Ishikawa (cell line): ENCODE results near the gene R3HDM4.

Source experiments
- CEBPB ChIP-seq: IDR thresholded peaks from 2 replicates; pipeline ENCODE4 v1.6.1; 2012
- CREB1 ChIP-seq: IDR thresholded peaks from 2 replicates; pipeline ENCODE4 v1.6.1; 2012; ENCODE audit warnings: low read depth
- EGR1 ChIP-seq: IDR thresholded peaks from 2 replicates; pipeline ENCODE4 v1.6.1; 2012
- EP300 ChIP-seq: IDR thresholded peaks from 2 replicates; pipeline ENCODE4 v1.6.1; 2012; ENCODE audit warnings: borderline replicate concordance
- FOXM1 ChIP-seq: IDR thresholded peaks from 2 replicates; pipeline ENCODE4 v1.6.1; 2012; ENCODE audit warnings: low read depth, borderline replicate concordance
- MAX ChIP-seq: IDR thresholded peaks from 2 replicates; pipeline ENCODE4 v1.6.1; 2012
- NFIC ChIP-seq: IDR thresholded peaks from 2 replicates; pipeline ENCODE4 v1.6.1; 2012
- RAD21 ChIP-seq: IDR thresholded peaks from 2 replicates; pipeline ENCODE4 v1.6.1; 2012; ENCODE audit warnings: low read depth
- REST ChIP-seq: IDR thresholded peaks from 2 replicates; pipeline ENCODE4 v1.6.1; 2012; ENCODE audit warnings: low read depth, mild to moderate bottlenecking
- TAF1 ChIP-seq: IDR thresholded peaks from 2 replicates; pipeline ENCODE4 v1.6.1; 2012; ENCODE audit warnings: low read depth, mild to moderate bottlenecking
- TCF12 ChIP-seq: IDR thresholded peaks from 2 replicates; pipeline ENCODE4 v1.6.1; 2012; ENCODE audit warnings: low read depth
- TEAD4 ChIP-seq: IDR thresholded peaks from 2 replicates; pipeline ENCODE4 v1.6.1; 2012
- USF1 ChIP-seq: IDR thresholded peaks from 2 replicates; pipeline ENCODE4 v1.6.1; 2012
- YY1 ChIP-seq: IDR thresholded peaks from 2 replicates; pipeline ENCODE4 v1.6.1; 2012; ENCODE audit warnings: low read depth
- ZBTB7A ChIP-seq: IDR thresholded peaks from 2 replicates; pipeline ENCODE4 v1.6.1; 2012; ENCODE audit warnings: low read depth

The R3HDM4 gene

GRCh38 chr19:889662-890295 is 23.2 kb downstream of the R3HDM4 start:
- TF ChIP-seq ZBTB7A (no peak), MAX (no peak), REST (no peak), CREB1 (no peak), YY1 (no peak), EP300 (no peak), TAF1 (no peak), USF1 (no peak), TEAD4 (no peak), TCF12 (no peak), NFIC (no peak), FOXM1 (no peak)

GRCh38 chr19:888581-889385 is 24.2 kb downstream of the R3HDM4 start:
- TF ChIP-seq USF1, result no peak
- TF ChIP-seq FOXM1, result no peak
- TF ChIP-seq MAX, result no peak
- TF ChIP-seq CREB1, result no peak

- TF ChIP-seq USF1 (no peak), NFIC (no peak), TAF1 (no peak), CREB1 (no peak), MAX (no peak), EGR1 (no peak), FOXM1 (no peak), YY1 (no peak), EP300 (no peak), RAD21 (no peak), TCF12 (no peak), ZBTB7A (no peak), REST (no peak)
These were observed 25.4 kb downstream of the R3HDM4 start for GRCh38 chr19:887599-887998.

- no peak for TF ChIP-seq MAX
- TF ChIP-seq EP300, result no peak
- no peak for TF ChIP-seq RAD21
- TF ChIP-seq TCF12, result no peak
- TF ChIP-seq FOXM1, result no peak
- no peak for TF ChIP-seq YY1
- TF ChIP-seq NFIC, result no peak
- no peak for TF ChIP-seq CREB1
- TF ChIP-seq TEAD4, result no peak
- no peak for TF ChIP-seq CEBPB
- no peak for TF ChIP-seq USF1
These were observed 25.9 kb downstream of the R3HDM4 start for GRCh38 chr19:887072-887471.
